Endothelial cell of umbilical vein (primary cell): Measurements from ENCODE around the gene TBC1D21. TPM values are rescaled to one million over a fixed set of nuclear protein-coding genes. Genes with fewer than 3 reads are reported as not detected.

Source experiments
- BruUV-seq: library from RNA; stranded (reverse); fragments of 400-500 nt; replicated peaks from 2 replicates; lab custom pipeline; 2021; lab: Mats Ljungman, UMichigan
- CTCF ChIA-PET: fragments of 300-600, 350-600 bp; sonication (Branson Sonifier 250); formaldehyde crosslinking; loops from one replicate; lab custom pipeline; 2021; ENCODE audit warnings: antibody characterized with exemption, inconsistent platforms; lab: Charles Lee
- POLR2A ChIA-PET: fragments of 300-600, 350-600 bp; sonication (Branson Sonifier 250); formaldehyde crosslinking; loops from one replicate; lab custom pipeline; 2021; ENCODE audit warnings: antibody characterized with exemption, inconsistent platforms; lab: Charles Lee
- DNase-seq: peaks from one replicate; pipeline ENCODE4 v3.0.0-alpha.2; 2011; ENCODE audit warnings: low read depth, low spot score
- FAIRE-seq: peaks from 2 replicates; lab custom pipeline; 2011; peaks lifted over from hg19 to GRCh38; lab: Jason Lieb, UNC
- H2AFZ ChIP-seq: 2 replicates; pipeline ENCODE4 v1.6.0; 2012; ENCODE audit warnings: low read depth, low read length, control low read depth, inconsistent platforms
- H3K27ac ChIP-seq: 2 replicates; pipeline ENCODE4 v1.5.1; 2011; ENCODE audit warnings: low read depth, mild to moderate bottlenecking, control low read depth, low read length, moderate library complexity; ENCODE audit not compliant: insufficient read depth
- H3K27me3 ChIP-seq, 2 experiments: 2 replicates each; pipeline versions ENCODE4 v1.6.0 to v1.6.1; 2011; ENCODE audit warnings: low read length in 2 of 2, mixed read lengths in 1 of 2; ENCODE audit not compliant: control insufficient read depth in 2 of 2, insufficient read depth in 2 of 2
- H3K36me3 ChIP-seq, 2 experiments: 2 replicates in 1 of 2; 3 replicates in 1 of 2; pipeline ENCODE4 v1.5.1; 2011; ENCODE audit warnings: low read length in 2 of 2, mild to moderate bottlenecking in 1 of 2, moderate library complexity in 1 of 2; ENCODE audit not compliant: control insufficient read depth in 2 of 2, insufficient read depth in 2 of 2; ENCODE audit errors: extremely low read depth in 1 of 2
- H3K4me1 ChIP-seq: 3 replicates; pipeline ENCODE4 v1.5.1; 2011; ENCODE audit warnings: mild to moderate bottlenecking, low read length; ENCODE audit not compliant: control insufficient read depth, insufficient read depth; ENCODE audit errors: extremely low read depth
- H3K4me2 ChIP-seq: 2 replicates; pipeline ENCODE4 v1.6.1; 2011; ENCODE audit warnings: low read length, control low read depth, mixed read lengths; ENCODE audit not compliant: insufficient read depth
- H3K4me3 ChIP-seq, 3 experiments: fragments of 200-600 bp in 1 of 3; sonication (generic), shearing (Covaris generic) in 1 of 3; replicated peaks in 1 of 3; 2 replicates each; pipeline ENCODE4 v1.5.1; 2011 to 2016; ENCODE audit warnings: control low read depth in 3 of 3, low read length in 3 of 3, mild to moderate bottlenecking in 2 of 3, inconsistent platforms in 1 of 3, low read depth in 1 of 3, moderate library complexity in 1 of 3; ENCODE audit not compliant: insufficient read depth in 1 of 3
- H3K79me2 ChIP-seq: 2 replicates; pipeline ENCODE4 v1.6.0; 2012; ENCODE audit warnings: low read length, inconsistent platforms; ENCODE audit not compliant: control insufficient read depth, insufficient read depth
- H3K9ac ChIP-seq: replicated peaks from 2 replicates; pipeline ENCODE3; 2011; ENCODE audit warnings: low read length, control low read depth; ENCODE audit not compliant: insufficient read depth; ENCODE audit errors: extremely low read depth
- H3K9me1 ChIP-seq: replicated peaks from 3 replicates; pipeline ENCODE4 v1.6.0; 2011; ENCODE audit warnings: mild to moderate bottlenecking, low read length; ENCODE audit not compliant: control insufficient read depth, insufficient read depth; ENCODE audit errors: extremely low read depth
- H3K9me3 ChIP-seq: replicated peaks from 2 replicates; pipeline ENCODE4 v1.5.1; 2012; ENCODE audit warnings: low read length, inconsistent platforms; ENCODE audit not compliant: control insufficient read depth, insufficient read depth
- H4K20me1 ChIP-seq: replicated peaks from 2 replicates; pipeline ENCODE3; 2011; ENCODE audit warnings: mild to moderate bottlenecking, low read length; ENCODE audit not compliant: control insufficient read depth, insufficient read depth; ENCODE audit errors: extremely low read depth
- CTCF ChIP-seq, 2 donors: IDR thresholded peaks; 1 replicate in 1 of 2; 2 replicates in 1 of 2; pipeline ENCODE4 v1.5.1; 2011; ENCODE audit warnings: low read length in 2 of 2, mild to moderate bottlenecking in 2 of 2, moderate library complexity in 2 of 2, control low read depth in 1 of 2, inconsistent platforms in 1 of 2, low read depth in 1 of 2; ENCODE audit not compliant: insufficient read depth in 1 of 2; ENCODE audit errors: extremely low read depth in 1 of 2
- FOS ChIP-seq: IDR thresholded peaks from 2 replicates; pipeline ENCODE4 v1.6.1; 2011; ENCODE audit warnings: mild to moderate bottlenecking, low read length, moderate library complexity, borderline replicate concordance; ENCODE audit not compliant: insufficient read depth
- GATA2 ChIP-seq: IDR thresholded peaks from 2 replicates; pipeline ENCODE4 v1.7.0; 2011; ENCODE audit warnings: low read depth, mild to moderate bottlenecking, moderate library complexity, mixed read lengths, low read length; ENCODE audit not compliant: insufficient read length, insufficient read depth
- POLR2A ChIP-seq: IDR thresholded peaks from 2 replicates; pipeline ENCODE4 v1.6.1; 2012; ENCODE audit warnings: low read depth, mild to moderate bottlenecking, control low read depth, low read length
- POLR2AphosphoS5 ChIP-seq: IDR thresholded peaks from 2 replicates; pipeline ENCODE4 v1.6.1; 2012; ENCODE audit warnings: low read depth, mild to moderate bottlenecking, control low read depth, low read length, moderate library complexity; ENCODE audit not compliant: insufficient read depth
- dilution Hi-C: fragments of 300-500 bp; cut with MboI; formaldehyde crosslinking; loops from one replicate; pipeline ENCODE4 v1.15.0; 2019; ENCODE audit warnings: low sequenced_read_pairs; ENCODE audit not compliant: extremely low pct_ligation_motif_present
- intact Hi-C: fragments of 100-400 bp; cut with micrococcal nuclease; formaldehyde crosslinking; loops from one replicate; pipeline ENCODE4 v1.10.0; 2022
- polyA plus RNA-seq, 4 experiments: library from polyadenylated mRNA; depleted of rRNA in 3 of 4; stranded (reverse) in 3 of 4; unstranded in 1 of 4; fragments of >200 nt; gene quantifications; 2 replicates each; pipeline versions ENCODE4 v1.2.1 to v1.2.3, GENCODE V29; 2011 to 2012; ENCODE audit warnings: missing spikeins in 1 of 4
- total RNA-seq: library from RNA; stranded (reverse); gene quantifications from 2 replicates; pipeline ENCODE4 v1.2.3, GENCODE V29; 2021

Gene TBC1D21
- total and polyA plus RNA-seq, 2 donors (not counting 3 experiments of a cell fraction or from before 2014, with no cell fraction given), result not detected

GRCh38 chr15:73936181-73936580, 62.8 kb downstream of the TBC1D21 start:
- ChIA-PET CTCF (interaction anchor here (0.7 to 4.4 kb wide), 13 partner anchors 9 to 386 kb away, joined by 3 to 29 read pairs (median 4); partner anchors contain the start of gene LOXL1), POLR2A (interaction anchor here (1.4 kb wide), 1 partner anchor 10 kb away, joined by 3 read pairs; the partner anchor contains the start of gene LOXL1)
- no TSS peak for BruUV-seq
- no peaks in the 10 kb centered on the region for H3K9me1 ChIP-seq
- H3K9me3 ChIP-seq, result no peaks in the 10 kb centered on the region
- FAIRE-seq, result peak; percentile 15
- H3K27ac ChIP-seq, result no peak overlapping the region
- H2AFZ ChIP-seq, result no peak overlapping the region
- no peaks in the 10 kb centered on the region for H4K20me1 ChIP-seq
- no peaks in the 10 kb centered on the region for H3K79me2 ChIP-seq
- dilution Hi-C loops (no loop called here), intact Hi-C loops (no loop called here)
- no peak overlapping the region for H3K4me3 ChIP-seq
- no peak overlapping the region for H3K4me2 ChIP-seq
- H3K4me1 ChIP-seq, result peaks cover 24% of the 10 kb centered on the region
- DNase-seq, result no peak
- TF ChIP-seq GATA2 (peak; percentile 12), FOS (no peak), POLR2A (no peak), POLR2AphosphoS5 (no peak), CTCF (IDR thresholded peaks at IDR 0.05; ENCODE audit: extremely low read depth in 1 of 2, insufficient read depth in 1 of 2, low read depth in 1 of 2, low read length in 2 of 2) (peak in 1 of 2 donors; percentile 20)
- H3K9ac ChIP-seq, result no peak overlapping the region
- no peaks in the 10 kb centered on the region for H3K27me3 ChIP-seq
- no peaks in the 10 kb centered on the region for H3K36me3 ChIP-seq
